GM21619 (cell line): ENCODE data around the gene PANK2.
A peak's percentile ranks its signal among the peaks of the same experiment; 100 is the strongest.
"Not testable (repeated sequence)": the region's sequence is repeated elsewhere in the genome, so short reads cannot be mapped to it uniquely, and the experiment has no call there.

Experiments used
- ATAC-seq: cut with Tn5 transposase; IDR thresholded peaks from one replicate; pipeline ENCODE4 v1.9.1; 2021; ENCODE audit not compliant: unreplicated experiment

PANK2 gene

DNA sequence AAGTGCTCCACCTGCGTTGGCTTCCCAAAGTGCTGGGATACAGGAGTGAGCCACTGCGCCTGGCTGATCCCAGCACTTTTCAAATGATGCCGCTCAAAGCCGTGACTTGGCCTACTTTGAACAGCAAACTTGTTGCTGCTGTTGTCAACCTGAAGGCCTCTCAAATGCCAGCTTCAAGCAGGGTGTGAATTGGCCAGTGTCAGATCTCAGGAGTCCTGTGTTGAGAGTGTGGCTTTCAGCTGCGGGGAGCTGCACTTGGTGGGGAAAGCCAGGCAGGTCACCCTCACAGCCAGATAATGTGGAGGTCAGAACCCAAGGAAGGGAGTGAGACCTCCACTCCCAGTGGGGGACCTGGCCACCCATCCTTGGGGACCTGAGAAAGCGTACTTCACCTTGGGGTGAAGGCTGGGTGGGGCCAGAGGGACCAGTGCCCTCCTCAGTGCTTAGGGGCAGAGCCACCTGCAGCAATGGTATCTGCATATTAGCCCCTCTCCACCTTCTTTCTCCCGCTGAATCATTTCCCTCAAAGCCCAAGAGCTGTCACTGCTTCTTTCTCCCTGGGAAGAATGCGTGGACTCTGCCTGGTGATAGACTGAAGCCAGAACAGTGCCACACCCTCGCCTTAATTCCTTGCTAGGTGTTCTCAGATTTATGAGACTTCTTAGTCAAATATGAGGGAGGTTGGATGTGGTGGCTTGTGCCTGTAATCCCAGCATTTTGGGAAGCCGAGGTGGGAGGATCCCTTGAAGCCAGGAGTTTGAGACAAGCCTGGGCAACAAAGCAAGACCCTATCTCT is 19.1 kb upstream of the PANK2 start:
- no peak for ATAC-seq

DNA sequence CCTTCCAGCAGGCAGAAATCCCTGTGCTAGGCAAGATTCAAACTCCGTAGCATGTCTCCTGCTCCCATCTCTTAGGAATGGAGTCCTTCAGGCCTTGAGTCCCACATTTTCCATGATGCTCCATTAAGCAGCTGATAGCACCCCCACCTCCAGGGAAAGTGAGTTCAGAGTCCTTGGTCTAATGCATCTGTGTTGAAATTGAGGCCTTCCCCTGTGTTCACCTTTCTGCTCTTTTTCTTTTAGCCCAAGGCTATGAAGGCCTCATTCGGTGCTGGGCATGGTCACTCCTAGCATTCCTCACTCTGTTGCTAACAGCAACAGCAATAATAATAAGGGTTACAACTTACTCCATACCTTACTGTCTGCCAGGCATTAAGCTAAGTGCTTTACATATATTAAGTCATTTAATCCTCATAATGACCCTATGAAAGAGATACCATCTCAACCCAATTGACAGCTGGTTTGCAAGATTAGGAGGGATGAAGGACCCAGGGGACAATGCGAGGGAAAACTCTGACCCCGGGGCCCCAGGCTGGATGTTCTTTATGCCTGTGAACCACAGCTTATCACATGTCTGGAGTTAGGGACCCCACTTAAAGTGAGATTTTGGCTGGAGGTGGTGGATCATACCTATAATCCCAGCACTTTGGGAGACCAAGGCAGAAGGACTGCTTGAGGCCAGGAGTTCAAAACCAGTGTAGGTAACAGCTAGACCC is 17.5 kb upstream of the PANK2 start:
- no peak for ATAC-seq

DNA sequence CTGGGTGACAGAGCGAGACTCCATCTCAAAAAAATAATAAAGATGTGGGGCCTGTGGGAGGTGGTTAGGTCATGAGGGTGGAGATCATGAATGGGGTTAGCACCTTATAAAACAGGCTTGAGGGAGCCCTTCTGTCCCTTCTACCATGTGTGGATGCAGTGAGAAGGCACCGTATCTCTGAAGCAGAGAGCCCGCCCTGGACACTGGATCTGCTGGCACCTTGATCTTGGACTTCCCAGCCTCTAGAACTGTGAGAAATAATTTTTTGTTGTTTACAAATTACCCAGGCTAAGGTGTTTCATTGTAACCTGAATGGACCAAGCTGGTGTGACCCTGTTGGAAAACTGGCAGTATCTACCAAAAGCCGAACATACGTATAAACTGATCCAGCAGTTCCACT is 15.7 kb upstream of the PANK2 start:
- ATAC-seq = no peak

DNA sequence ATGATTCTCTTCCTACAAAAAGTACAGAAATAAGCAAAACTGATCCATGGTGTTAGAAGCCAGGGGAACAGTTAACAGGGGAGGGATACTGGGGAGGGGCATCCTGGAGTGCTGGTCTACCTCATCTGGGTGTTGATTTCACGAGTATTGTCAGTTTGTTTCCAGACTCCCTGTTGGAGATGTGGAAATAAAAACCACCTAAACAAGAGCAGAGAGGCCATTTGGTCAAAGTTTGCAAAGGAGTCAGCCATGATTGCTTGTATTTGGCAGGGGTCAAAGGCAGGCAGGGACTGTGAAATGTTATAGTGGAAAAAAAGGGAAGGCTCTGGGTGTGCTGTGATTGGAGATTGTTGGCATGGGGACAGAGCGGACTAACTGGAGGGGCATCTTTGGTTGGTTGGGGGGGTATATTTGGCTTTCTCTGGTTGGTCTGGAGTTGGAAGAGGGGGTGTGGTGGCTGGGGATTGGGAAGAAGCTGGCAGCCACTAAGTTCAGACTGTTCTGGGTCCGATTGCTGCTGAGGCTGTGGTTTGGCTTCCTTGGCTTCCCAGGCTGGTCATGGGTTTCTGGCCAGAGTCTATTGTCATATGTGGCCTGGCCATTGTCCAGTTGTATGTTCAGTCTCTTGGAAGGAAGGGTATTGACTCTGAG is 14.9 kb upstream of the PANK2 start:
- ATAC-seq = no peak

DNA sequence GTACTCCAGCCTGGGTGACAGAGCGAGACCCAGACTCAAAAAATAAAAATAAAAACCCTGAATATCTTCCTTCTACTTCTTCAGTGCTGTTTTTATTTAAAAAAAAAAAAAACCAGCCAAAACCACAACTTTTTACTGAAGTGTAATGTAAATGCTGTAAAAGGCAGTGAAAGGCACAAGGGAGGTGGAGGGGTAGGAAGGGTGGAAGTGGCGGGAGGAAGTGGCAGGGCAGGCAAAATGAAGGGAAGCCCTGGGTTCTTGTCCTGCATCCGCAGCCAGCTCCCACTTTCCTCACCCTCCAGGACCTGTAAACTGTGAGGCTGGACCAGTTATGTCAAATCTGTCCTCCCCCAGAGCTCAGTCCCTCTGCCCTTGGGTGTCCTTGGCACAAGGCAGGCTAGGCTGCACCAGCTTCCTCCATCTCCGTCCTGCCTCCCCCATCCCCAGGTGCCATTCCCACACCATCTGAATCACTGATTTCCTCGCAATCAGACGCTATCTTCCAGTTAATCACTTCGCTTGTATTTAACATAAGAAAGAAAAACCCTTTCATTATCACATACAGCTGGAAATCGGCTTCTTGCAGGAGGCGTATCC is 13.7 kb upstream of the PANK2 start:
- ATAC-seq = no peak

DNA sequence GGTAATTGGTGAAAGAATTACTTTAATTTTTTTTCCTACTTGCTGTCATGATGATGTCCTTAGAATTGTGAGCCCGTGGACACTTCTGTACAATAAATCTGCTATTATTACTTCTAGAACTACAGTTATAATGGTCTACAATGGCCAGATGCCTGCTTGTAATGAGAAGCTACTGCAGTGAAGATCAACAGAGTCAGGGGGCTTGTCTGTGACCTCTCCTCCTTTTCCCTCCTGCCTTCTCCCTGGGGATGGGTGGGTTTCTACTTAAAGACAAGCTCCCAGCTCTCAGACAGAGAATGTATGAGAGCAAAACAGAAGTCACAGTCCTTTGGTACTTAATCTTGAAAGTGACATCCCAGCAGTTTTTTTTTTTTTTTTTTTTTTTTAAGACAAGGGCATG is 13.2 kb upstream of the PANK2 start:
- no peak for ATAC-seq

DNA sequence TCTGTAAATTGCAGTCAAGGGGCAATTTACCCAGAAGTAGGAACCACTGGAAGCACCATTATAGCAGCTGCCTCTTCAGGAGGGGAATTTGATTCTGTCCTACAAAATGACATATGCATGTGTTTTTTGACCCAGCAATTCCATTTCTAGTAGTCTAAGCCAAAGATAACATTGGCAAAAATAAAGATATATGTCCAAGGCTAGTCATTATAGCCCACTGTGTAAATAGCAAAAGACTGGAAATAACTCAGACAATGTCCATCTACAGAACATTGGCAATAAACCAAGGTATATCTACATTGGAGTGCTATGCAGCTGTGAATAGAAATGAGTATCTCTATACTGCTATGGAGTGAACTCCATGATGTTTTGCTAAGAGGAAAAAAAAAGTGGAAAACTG is 12.5 kb upstream of the PANK2 start:
- ATAC-seq = no peak

DNA sequence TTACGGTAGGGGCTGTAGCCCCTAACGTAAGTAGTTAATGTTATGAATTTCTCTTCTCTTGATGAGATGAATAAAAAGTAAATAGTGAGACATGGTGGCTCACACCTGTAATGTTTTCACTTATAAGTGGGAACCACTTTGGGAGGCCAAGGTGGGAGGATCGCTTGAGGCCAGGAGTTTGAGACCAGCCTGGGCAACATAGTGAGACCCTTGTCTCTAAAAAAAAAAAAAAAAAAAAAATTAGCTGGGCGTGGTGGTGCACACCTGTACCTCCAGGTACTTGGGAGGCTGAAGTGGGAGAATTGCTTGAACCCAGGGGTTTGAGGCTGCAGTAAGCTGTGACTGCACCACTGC is 10.3 kb upstream of the PANK2 start:
- not testable (repeated sequence) for ATAC-seq

DNA sequence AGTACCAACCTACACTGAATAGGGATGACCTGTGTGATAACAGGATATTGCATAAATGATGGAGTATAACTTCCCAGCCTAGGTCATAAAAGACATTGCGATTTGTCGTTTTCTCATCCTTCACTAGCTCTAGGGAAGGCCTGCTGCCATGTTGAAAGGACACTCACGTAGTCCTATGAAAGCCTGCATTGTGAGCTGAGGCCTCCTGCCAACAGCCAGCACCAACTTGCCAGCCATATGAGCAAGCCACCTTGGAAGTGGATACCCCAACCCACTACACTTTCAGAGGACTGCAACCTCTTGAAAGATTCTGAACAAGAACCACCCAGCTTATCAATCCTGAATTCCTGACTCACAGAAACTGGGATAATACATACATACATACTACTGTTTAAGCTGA is 3.5 kb upstream of the PANK2 start:
- no peak for ATAC-seq

DNA sequence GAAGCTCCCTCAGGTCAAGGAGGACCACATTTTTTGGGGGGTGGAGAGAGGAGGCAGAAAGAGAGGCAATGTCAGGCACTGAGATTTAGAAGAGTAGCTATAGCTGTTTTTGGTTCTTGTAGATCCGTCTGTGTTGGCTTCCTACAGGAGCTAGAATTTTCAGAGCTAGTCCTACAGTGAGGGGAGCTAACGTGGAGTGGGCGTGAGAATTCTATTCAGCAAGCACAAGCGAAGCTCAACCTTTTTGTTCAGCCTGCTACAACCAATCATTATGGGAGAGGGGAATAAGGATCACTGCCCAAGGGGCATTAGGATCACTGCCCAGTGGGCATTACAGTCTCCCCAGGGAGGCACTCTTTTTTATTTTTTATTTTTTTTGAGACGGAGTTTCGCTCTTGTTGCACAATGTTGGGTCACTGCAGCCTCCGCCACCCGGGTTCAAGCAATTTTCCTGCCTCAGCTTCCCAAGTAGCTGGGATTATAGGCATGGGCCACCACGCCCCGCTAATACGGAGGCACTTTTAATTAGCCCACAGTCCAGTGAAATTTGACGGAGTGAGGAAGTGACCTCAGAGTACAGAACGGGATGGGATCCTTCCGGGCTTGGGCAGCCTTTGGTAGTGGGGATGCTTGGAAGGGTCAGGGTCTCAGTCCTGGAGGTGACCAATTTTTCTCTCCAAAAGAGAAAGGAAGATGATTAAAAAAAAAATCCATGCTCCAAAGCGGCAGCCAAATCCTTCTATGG is 1.1 kb upstream of the PANK2 start:
- ATAC-seq = no peak

DNA sequence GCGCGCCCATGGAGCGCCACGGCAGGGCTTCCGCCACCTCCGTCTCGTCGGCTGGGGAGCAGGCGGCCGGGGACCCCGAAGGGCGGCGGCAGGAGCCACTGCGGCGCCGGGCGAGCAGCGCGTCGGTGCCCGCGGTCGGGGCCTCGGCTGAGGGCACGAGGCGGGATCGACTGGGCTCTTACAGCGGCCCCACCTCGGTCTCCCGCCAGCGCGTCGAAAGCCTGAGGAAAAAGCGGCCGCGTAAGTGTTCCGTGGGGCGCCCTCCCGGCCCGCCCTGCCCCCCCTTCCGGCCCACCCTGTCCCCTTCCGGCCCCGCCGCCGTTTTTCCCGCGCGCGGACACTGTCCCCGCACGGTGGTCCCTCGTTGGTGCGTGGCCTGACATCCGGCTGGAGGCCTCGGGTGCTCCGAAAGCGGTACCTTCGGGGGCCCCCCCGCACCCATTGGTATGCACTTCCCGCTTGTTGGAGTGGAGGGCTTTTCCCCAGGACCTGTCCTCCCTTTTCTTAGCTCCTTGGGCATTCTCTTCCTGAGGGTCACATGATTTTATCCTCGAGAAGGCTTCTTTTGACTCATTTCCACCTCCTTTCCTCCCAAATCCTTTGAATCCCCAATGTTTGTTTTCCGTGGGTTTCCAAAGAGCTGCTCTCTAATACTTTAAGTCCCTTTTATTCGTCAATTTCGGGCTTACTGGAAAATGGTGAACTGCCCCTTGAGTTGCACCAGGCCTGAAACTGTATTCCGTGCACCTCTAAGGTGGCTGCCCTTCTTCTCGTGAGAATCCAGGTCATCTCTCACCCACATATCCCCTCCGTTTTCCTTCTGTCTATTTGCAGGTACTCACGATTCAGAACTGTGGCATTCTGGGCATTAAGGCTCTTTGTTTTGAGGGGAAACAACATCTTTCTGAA is 556 bp downstream of the PANK2 start:
- ATAC-seq = peak; percentile 31

DNA sequence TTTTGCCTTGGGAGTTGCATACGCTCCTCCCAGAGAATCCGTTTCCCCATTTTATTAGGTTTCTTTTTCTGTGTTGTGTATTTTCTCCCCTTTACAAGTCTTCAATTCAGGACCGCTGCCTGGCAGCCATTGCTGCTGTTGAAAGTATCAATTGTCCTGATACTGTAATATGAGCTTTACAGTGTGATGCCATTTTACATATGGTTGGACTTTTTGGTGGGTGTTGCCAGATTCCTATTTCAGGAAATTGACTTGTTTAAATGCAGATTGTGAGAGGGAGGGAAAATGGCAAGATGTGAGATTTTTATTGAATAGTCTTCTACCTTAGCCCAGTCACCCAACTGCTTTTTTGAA is 1.2 kb downstream of the PANK2 start:
- no peak for ATAC-seq

DNA sequence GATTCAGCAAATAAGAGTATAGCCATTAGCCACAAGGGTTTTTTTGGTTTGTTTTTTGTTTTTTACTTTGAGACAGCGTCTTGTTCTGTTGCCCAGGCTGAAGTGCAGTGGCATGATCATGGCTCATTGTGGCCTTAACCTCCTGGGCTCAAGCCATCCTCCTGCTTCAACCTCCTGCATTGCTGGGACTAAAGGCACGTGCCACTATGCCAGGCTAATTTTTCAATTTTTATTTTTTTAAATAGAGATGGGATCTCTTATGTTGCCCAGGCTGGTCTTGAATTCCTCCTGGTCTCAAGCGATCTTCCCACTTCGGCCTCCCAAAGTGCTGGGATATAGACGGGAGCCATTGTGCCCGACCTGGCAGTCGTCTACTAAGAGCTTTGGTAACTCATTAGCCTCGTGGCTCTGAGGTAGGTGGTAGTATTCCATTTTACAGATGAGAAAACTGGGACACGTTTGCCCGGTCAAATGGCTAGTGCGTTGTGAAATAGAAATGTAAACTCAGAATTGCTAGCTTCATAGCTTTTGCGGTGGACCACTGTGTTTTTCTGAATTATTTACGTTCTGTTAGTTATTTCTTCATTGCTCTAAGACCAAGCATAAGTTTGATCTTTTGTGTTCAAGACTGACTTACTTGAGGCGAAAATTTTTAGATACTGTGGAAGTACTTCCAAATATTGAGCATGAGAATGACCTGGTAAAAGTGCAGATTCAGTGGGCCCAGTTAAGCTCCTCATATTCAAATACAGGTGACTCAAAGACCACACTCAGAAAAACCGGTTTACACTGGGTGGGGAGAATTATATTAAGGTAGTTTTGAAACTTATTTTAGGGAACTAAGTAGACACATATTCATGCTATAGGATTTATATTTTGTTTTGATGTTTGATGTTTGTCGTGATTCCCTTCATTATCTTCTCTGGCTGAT is 2.1 kb downstream of the PANK2 start:
- no peak for ATAC-seq

DNA sequence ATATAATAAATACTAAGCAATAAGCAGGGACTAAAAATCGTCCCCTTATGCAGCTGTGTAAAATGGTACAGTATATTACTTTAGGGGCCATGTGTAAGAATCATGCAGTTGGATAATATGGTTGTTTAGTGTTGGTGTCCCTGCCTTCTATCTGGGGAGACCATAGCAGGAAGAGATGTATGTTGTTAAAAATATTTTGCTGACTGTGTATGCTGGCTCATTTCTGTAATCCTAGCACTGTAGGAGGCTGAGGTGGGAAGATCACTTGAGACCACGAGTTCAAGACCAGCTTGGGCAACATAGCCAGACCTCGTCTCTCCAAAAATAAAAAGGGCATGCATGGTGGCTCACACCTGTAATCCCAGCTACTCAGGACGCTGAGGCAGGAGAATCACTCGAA is 5.6 kb downstream of the PANK2 start:
- no peak for ATAC-seq

DNA sequence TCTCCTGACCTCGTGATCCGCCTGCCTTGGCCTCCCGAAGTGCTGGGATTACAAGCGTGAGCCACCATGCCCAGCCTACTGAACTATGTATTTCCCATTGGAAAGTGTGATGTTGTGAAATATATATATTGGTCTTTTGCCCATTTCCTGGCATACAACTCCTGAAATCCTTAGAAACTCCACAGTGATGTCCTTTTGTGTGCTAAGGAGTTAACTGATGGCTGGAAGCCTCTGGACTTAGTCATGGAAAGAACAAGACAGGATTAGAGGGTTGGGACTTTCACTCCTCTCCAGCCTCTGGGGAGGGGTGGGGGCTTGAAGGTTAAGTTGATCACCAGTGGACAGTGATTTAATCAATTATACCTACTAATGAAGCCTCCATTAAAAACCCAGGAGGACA is 7.1 kb downstream of the PANK2 start:
- no peak for ATAC-seq

DNA sequence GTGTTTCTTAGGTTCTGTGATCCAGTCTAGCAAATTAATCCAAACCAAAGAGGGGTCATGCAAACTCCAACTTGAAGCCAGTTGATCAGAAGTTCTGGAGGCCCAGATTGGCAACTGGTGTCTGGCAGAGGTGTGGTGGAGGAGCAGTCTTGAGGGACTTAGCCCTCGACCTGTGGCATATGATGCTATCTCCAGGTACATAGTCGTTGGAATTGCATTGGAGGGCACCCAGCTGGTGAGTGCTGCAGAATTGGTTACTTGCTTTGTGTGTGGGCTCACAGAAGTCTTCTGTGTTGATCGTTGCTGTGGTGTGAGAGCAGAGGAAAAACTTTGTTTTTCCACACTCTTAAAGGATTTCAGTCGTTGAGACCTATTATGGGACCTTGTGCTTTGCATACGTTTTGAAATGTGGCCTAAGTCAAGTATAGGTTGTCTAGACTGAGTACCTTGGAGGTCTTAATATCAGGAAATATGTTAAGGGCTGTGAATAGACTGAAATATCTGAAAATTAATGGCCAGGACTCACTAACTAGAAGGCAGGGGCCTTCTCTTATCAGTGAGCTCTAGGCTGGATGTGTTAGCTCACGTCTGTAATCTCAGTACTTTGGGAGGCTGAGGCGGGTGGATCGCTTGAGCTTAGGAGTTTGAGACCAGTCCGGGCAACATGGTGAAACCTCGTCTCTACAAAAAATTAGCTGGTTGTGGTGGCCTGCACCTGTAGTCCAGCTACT is 7.8 kb downstream of the PANK2 start:
- ATAC-seq = no peak

DNA sequence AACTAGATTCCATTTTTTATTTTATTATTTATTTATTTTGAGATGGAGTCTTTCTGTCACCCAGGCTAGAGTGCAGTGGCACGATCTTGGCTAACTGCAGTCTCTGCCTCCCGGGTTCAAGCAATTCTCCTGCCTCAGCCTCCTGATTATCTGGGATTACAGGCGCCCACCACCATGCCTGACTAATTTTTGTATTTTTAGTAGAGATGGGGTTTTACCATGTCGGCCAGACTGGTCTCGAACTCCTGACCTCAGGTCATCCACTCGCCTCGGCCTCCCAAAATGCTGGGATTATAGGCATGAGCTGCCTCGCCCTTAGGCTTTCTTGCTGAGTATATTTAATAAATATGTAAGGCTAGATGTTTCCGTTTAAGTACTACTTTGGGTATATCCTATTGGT is 9.0 kb downstream of the PANK2 start:
- ATAC-seq = not testable (repeated sequence)

DNA sequence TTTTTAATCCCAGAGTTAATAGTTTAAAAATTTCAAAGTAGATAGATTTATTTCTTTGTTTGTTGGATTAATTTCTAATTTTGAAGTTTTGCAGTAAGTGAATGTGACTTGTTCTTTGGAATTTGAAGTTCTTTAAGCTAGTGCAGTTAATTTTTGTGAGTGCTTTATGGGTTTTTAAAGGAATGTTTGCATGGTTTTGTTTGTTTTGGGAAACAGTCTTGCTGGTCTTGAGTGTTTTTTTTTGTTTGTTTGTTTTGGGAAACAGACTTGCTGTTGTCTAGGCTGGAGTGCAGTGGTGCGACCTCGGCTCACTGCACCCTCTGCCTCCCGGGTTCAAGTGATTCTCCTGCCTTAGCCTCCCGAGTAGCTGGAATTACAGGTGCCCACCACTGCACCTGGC is 9.5 kb downstream of the PANK2 start:
- ATAC-seq = no peak
